H1 (cell line): ENCODE results near the gene MYO9B. TPM values are rescaled to one million over a fixed set of nuclear protein-coding genes. Genes with fewer than 3 reads are reported as not detected.
A peak's percentile ranks its signal among the peaks of the same experiment; 100 is the strongest.

ENCODE experiments used
- CTCF ChIA-PET: fragments of 300-600 bp; sonication (Branson Sonifier 250); formaldehyde crosslinking; loops from one replicate; lab custom pipeline; 2021; ENCODE audit not compliant: partially characterized antibody; lab: Charles Lee
- POLR2A ChIA-PET: fragments of 300-600 bp; sonication (Branson Sonifier 250); formaldehyde crosslinking; loops from one replicate; lab custom pipeline; 2021; ENCODE audit warnings: inconsistent platforms; ENCODE audit not compliant: partially characterized antibody; lab: Charles Lee
- DNase-seq, 2 experiments: peaks; one replicate each; pipeline versions ENCODE4 v3.0.0 to v3.0.0-alpha.2; 2010 to 2022; ENCODE audit warnings: low spot score in 2 of 2, low read depth in 1 of 2, mixed read lengths in 1 of 2
- FAIRE-seq: peaks from 2 replicates; lab custom pipeline; 2011; peaks lifted over from hg19 to GRCh38; lab: Jason Lieb, UNC
- H2AFZ ChIP-seq: 2 replicates; pipeline ENCODE4 v1.8.1; 2012; ENCODE audit warnings: low read length, inconsistent platforms
- H2AK5ac ChIP-seq: 2 replicates; pipeline ENCODE4 v1.6.1; 2013; ENCODE audit warnings: low read depth, low read length
- H2BK120ac ChIP-seq: replicated peaks from 2 replicates; pipeline ENCODE3; 2013; ENCODE audit warnings: low read depth, low read length, inconsistent platforms
- H2BK12ac ChIP-seq: 2 replicates; pipeline ENCODE4 v1.6.1; 2013; ENCODE audit warnings: low read depth, low read length
- H2BK15ac ChIP-seq: 2 replicates; pipeline ENCODE4 v1.6.1; 2013; ENCODE audit warnings: low read length
- H2BK20ac ChIP-seq: 2 replicates; pipeline ENCODE4 v1.6.1; 2013; ENCODE audit warnings: low read length
- H2BK5ac ChIP-seq: 2 replicates; pipeline ENCODE4 v1.6.1; 2013; ENCODE audit warnings: low read depth, low read length
- H3K14ac ChIP-seq: 2 replicates; pipeline ENCODE4 v1.6.1; 2013; ENCODE audit warnings: inconsistent platforms; ENCODE audit not compliant: insufficient read length
- H3K18ac ChIP-seq: 2 replicates; pipeline ENCODE4 v1.6.1; 2013; ENCODE audit warnings: low read length; ENCODE audit errors: extremely low read depth
- H3K23ac ChIP-seq: 2 replicates; pipeline ENCODE4 v1.6.1; 2013; ENCODE audit warnings: inconsistent platforms; ENCODE audit not compliant: insufficient read length
- H3K23me2 ChIP-seq: 2 replicates; pipeline ENCODE4 v1.6.1; 2013; ENCODE audit warnings: low read depth, low read length
- H3K27ac ChIP-seq: 2 replicates; pipeline ENCODE4 v1.6.1; 2011; ENCODE audit warnings: low read depth, low read length, inconsistent platforms
- H3K27me3 ChIP-seq, 4 experiments: replicated peaks in 1 of 4; 1 replicate in 1 of 4; 2 replicates in 3 of 4; pipeline versions ENCODE4 v1.6.1 to v1.8.1; 2011 to 2013; ENCODE audit warnings: low read length in 3 of 4, mild to moderate bottlenecking in 3 of 4, inconsistent platforms in 2 of 4, mixed read lengths in 2 of 4, moderate library complexity in 1 of 4; ENCODE audit not compliant: control insufficient read depth in 3 of 4, insufficient read depth in 3 of 4; ENCODE audit errors: extremely low read depth in 1 of 4
- H3K36me3 ChIP-seq, 4 experiments: 2 replicates each; pipeline versions ENCODE4 v1.6.1 to v1.8.1; 2011 to 2013; ENCODE audit warnings: mild to moderate bottlenecking in 4 of 4, low read length in 3 of 4, moderate library complexity in 2 of 4, control low read depth in 1 of 4, inconsistent platforms in 1 of 4; ENCODE audit not compliant: insufficient read depth in 4 of 4, control insufficient read depth in 2 of 4
- H3K4ac ChIP-seq: replicated peaks from 2 replicates; pipeline ENCODE3; 2013; ENCODE audit warnings: low read length, low read depth, mixed read lengths, inconsistent platforms; ENCODE audit not compliant: insufficient read length
- H3K4me1 ChIP-seq, 4 experiments: replicated peaks in 1 of 4; 1 replicate in 1 of 4; 2 replicates in 3 of 4; pipeline versions ENCODE4 v1.6.1 to v1.8.1; 2011 to 2013; ENCODE audit warnings: low read length in 3 of 4, inconsistent platforms in 2 of 4, mixed read lengths in 1 of 4; ENCODE audit not compliant: insufficient read depth in 4 of 4, control insufficient read depth in 3 of 4
- H3K4me2 ChIP-seq, 2 experiments: 2 replicates each; pipeline versions ENCODE4 v1.6.1 to v1.8.1; 2011 to 2013; ENCODE audit warnings: low read depth in 2 of 2, low read length in 2 of 2, control low read depth in 1 of 2, inconsistent platforms in 1 of 2, mild to moderate bottlenecking in 1 of 2; ENCODE audit not compliant: insufficient read depth in 1 of 2
- H3K4me3 ChIP-seq, 4 experiments: fragments of 200-600, 300-600 bp in 1 of 4; sonication (generic), shearing (Covaris generic), sonication (Bioruptor Twin) in 1 of 4; 2 replicates each; pipeline versions ENCODE4 v1.5.1 to v1.8.1; 2011 to 2016; ENCODE audit warnings: low read length in 4 of 4, low read depth in 3 of 4, control low read depth in 2 of 4, inconsistent platforms in 2 of 4, mild to moderate bottlenecking in 2 of 4, mixed read lengths in 1 of 4, moderate library complexity in 1 of 4; ENCODE audit not compliant: insufficient read depth in 2 of 4; ENCODE audit errors: extremely low read depth in 1 of 4
- H3K56ac ChIP-seq: replicated peaks from 2 replicates; pipeline ENCODE3; 2013; ENCODE audit warnings: low read depth, mild to moderate bottlenecking, mixed read lengths, low read length, inconsistent platforms; ENCODE audit not compliant: insufficient read length
- H3K79me1 ChIP-seq: 2 replicates; pipeline ENCODE4 v1.6.1; 2013; ENCODE audit warnings: low read depth, low read length, control low read depth
- H3K79me2 ChIP-seq, 2 experiments: 2 replicates each; pipeline versions ENCODE4 v1.6.1 to v1.8.1; 2012 to 2013; ENCODE audit warnings: low read length in 2 of 2, mild to moderate bottlenecking in 2 of 2, inconsistent platforms in 1 of 2; ENCODE audit not compliant: insufficient read depth in 2 of 2, control insufficient read depth in 1 of 2
- H3K9ac ChIP-seq, 4 experiments: replicated peaks in 1 of 4; 1 replicate in 1 of 4; 2 replicates in 3 of 4; pipeline versions ENCODE4 v1.6.1 to v1.8.1; 2011 to 2013; ENCODE audit warnings: low read depth in 3 of 4, low read length in 3 of 4, control low read depth in 2 of 4, mild to moderate bottlenecking in 2 of 4, moderate library complexity in 2 of 4, inconsistent platforms in 1 of 4; ENCODE audit errors: extremely low read depth in 1 of 4
- H3K9me3 ChIP-seq, 2 experiments: 2 replicates each; pipeline versions ENCODE4 v1.6.1 to v1.8.1; 2012 to 2013; ENCODE audit warnings: mild to moderate bottlenecking in 2 of 2, moderate library complexity in 2 of 2, control low read depth in 1 of 2, inconsistent platforms in 1 of 2, low read depth in 1 of 2, low read length in 1 of 2, mixed read lengths in 1 of 2; ENCODE audit not compliant: insufficient read depth in 2 of 2
- H4K20me1 ChIP-seq, 2 experiments: replicated peaks in 1 of 2; 2 replicates each; pipeline versions ENCODE3 to v1.8.1; 2011 to 2013; ENCODE audit warnings: inconsistent platforms in 2 of 2, low read length in 2 of 2, mild to moderate bottlenecking in 1 of 2; ENCODE audit not compliant: insufficient read depth in 2 of 2, control insufficient read depth in 1 of 2
- H4K5ac ChIP-seq: 2 replicates; pipeline ENCODE4 v1.6.1; 2013; ENCODE audit warnings: low read length, low read depth, mixed read lengths, inconsistent platforms; ENCODE audit not compliant: insufficient read length
- H4K8ac ChIP-seq: 2 replicates; pipeline ENCODE4 v1.8.0; 2013; ENCODE audit warnings: mild to moderate bottlenecking, moderate library complexity, low read length, inconsistent platforms; ENCODE audit not compliant: insufficient read depth; ENCODE audit errors: extremely low read depth
- H4K91ac ChIP-seq: replicated peaks from 2 replicates; pipeline ENCODE3; 2013; ENCODE audit warnings: low read length, mixed read lengths, inconsistent platforms; ENCODE audit not compliant: insufficient read length
- ASH2L ChIP-seq: fragments of 200-600, 300-600 bp; sonication (generic); IDR thresholded peaks from one replicate; pipeline ENCODE4 v1.7.1; 2017; ENCODE audit warnings: low read length
- CREB1 ChIP-seq: IDR thresholded peaks from 2 replicates; pipeline ENCODE4 v1.6.1; 2012; ENCODE audit warnings: inconsistent platforms
- CTBP2 ChIP-seq: IDR thresholded peaks from 2 replicates; pipeline ENCODE4 v1.7.0; 2011; ENCODE audit warnings: borderline replicate concordance, mild to moderate bottlenecking, moderate library complexity, mixed read lengths, low read length; ENCODE audit not compliant: insufficient read depth, insufficient read length
- FOSL1 ChIP-seq: IDR thresholded peaks from 2 replicates; pipeline ENCODE4 v1.6.1; 2011; ENCODE audit warnings: mild to moderate bottlenecking, low read depth, low read length, moderate library complexity; ENCODE audit not compliant: insufficient read depth
- GTF2F1 ChIP-seq: IDR thresholded peaks from 2 replicates; pipeline ENCODE4 v1.6.1; 2012; ENCODE audit warnings: low read depth, low read length, improper control_type of control experiment, borderline replicate concordance
- POLR2A ChIP-seq, 2 experiments: IDR thresholded peaks; 1 replicate in 1 of 2; 2 replicates in 1 of 2; pipeline ENCODE4 v1.6.1; 2011; ENCODE audit warnings: low read depth in 2 of 2, low read length in 2 of 2, mild to moderate bottlenecking in 2 of 2; ENCODE audit errors: control extremely low read depth in 1 of 2
- POLR2AphosphoS5 ChIP-seq: IDR thresholded peaks from 2 replicates; pipeline ENCODE4 v1.6.1; 2011; ENCODE audit warnings: low read depth, low read length
- SRF ChIP-seq: IDR thresholded peaks from 2 replicates; pipeline ENCODE4 v1.6.1; 2011; ENCODE audit warnings: mild to moderate bottlenecking, low read depth, low read length, moderate library complexity
- WGBS, 2 experiments: shearing (Covaris generic) in 1 of 2; methylation state at CpG; one replicate each; pipeline versions ENCODE4 v1.1.6 to v1.1.7; 2013 to 2015; ENCODE audit warnings: low lambda C conversion rate in 2 of 2, mixed read lengths in 2 of 2, inconsistent platforms in 1 of 2, low coverage in 1 of 2, missing lambda C conversion rate in 1 of 2; ENCODE audit not compliant: insufficient replicate concordance in 2 of 2, insufficient coverage in 1 of 2, insufficient read length in 1 of 2; ENCODE audit errors: extremely low coverage in 1 of 2, missing lambda C conversion rate in 1 of 2; 5-methylcytosine and 5-hydroxymethylcytosine counted together
- polyA plus RNA-seq, 7 experiments: library from polyadenylated mRNA; depleted of rRNA in 3 of 7; stranded (reverse) in 5 of 7; unstranded in 2 of 7; fragments of >200 nt in 5 of 7; fragments of 200-250 nt in 2 of 7; gene quantifications; 1 replicate in 5 of 7; 2 replicates in 1 of 7; 4 replicates in 1 of 7; pipeline versions ENCODE4 v1.2.1 to v1.2.3, GENCODE V29; 2011 to 2013; ENCODE audit warnings: missing spikeins in 2 of 7, mixed read lengths in 2 of 7
- total RNA-seq: library from RNA; stranded (reverse); fragmentation: NEBNext Ultra II Directional; extraction: Animal tissue kit (Norgen Biotek cat#: 25700); gene quantifications from 2 replicates; pipeline ENCODE4 v1.2.1, GENCODE V29; 2021
- TF ChIP-seq, protein P1 (sequence below): IDR thresholded peaks from 2 replicates; pipeline ENCODE4 v1.6.1; 2011; ENCODE audit warnings: low read length, improper control_type of control experiment

Gene MYO9B
- total and polyA plus RNA-seq, 2 of the 8 experiments (the other 6 are each of a cell fraction or from before 2014, with no cell fraction given) = 27.6 to 77.1 TPM

- H2AFZ ChIP-seq = no peak overlapping the region
- H4K5ac ChIP-seq = no peak overlapping the region
- no peak overlapping the region for H2AK5ac ChIP-seq
- FAIRE-seq = no peak
- no peak overlapping the region for H4K91ac ChIP-seq
- no peak overlapping the region for H2BK5ac ChIP-seq
- peaks cover 0 to 9% (median 5%) of the 10 kb centered on the region in 4 experiments; a peak in 4 of 7 replicates for H3K4me1 ChIP-seq
- H3K79me1 ChIP-seq = no peaks in the 10 kb centered on the region
- no peak for DNase-seq
- H3K14ac ChIP-seq = no peak overlapping the region
- no peak overlapping the region for H2BK120ac ChIP-seq
- ChIA-PET CTCF (interaction anchor here (0.9 to 1.4 kb wide), 5 partner anchors 9 to 155 kb away, joined by 3 to 8 read pairs (median 5); no protein-coding TSS in a partner anchor), POLR2A (no interaction called here)
- H3K27me3 ChIP-seq = no peaks in the 10 kb centered on the region
- no peaks in the 10 kb centered on the region for H3K79me2 ChIP-seq
- H3K56ac ChIP-seq = no peak overlapping the region
- no peak overlapping the region for H4K8ac ChIP-seq
- no peak overlapping the region for H3K4me3 ChIP-seq
- no peak overlapping the region for H3K27ac ChIP-seq
- TF ChIP-seq, protein P1, sequence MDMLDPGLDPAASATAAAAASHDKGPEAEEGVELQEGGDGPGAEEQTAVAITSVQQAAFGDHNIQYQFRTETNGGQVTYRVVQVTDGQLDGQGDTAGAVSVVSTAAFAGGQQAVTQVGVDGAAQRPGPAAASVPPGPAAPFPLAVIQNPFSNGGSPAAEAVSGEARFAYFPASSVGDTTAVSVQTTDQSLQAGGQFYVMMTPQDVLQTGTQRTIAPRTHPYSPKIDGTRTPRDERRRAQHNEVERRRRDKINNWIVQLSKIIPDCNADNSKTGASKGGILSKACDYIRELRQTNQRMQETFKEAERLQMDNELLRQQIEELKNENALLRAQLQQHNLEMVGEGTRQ = no peak
- TF ChIP-seq FOSL1 (no peak), POLR2AphosphoS5 (no peak), ASH2L (no peak), CTBP2 (no peak), GTF2F1 (no peak), SRF (no peak), POLR2A (IDR thresholded peaks at IDR 0.05; ENCODE audit: control extremely low read depth in 1 of 2, low read depth in 2 of 2, low read length in 2 of 2) (no peak), CREB1 (no peak)
- no peak overlapping the region for H3K23ac ChIP-seq
- H3K4me2 ChIP-seq = no peak overlapping the region
- H3K9me3 ChIP-seq = no peaks in the 10 kb centered on the region
- 97% methylated on average over 6 of the region's 6 CpGs; no CpG with 5 or more reads in 1 of the 2 experiments for WGBS, 2 experiments
- no peaks in the 10 kb centered on the region for H3K36me3 ChIP-seq
- H3K23me2 ChIP-seq = no peaks in the 10 kb centered on the region
- H3K9ac ChIP-seq = no peak overlapping the region
- H3K18ac ChIP-seq = no peak overlapping the region
- no peak overlapping the region for H3K4ac ChIP-seq
- no peak overlapping the region for H2BK12ac ChIP-seq
- H4K20me1 ChIP-seq = peaks cover 0 to 2% of the 10 kb centered on the region in 2 experiments
- no peak overlapping the region for H2BK20ac ChIP-seq
- 0 out of 2 replicates have a peak overlapping the region, but pooled peaks have one; percentile 29 for H2BK15ac ChIP-seq
Observed at GRCh38 chr19:17127671-17128070, 52.1 kb downstream of the MYO9B start.
